GM21529 (cell line): Measurements from ENCODE around the gene ADGRD2.

Experiments
- ATAC-seq: cut with Tn5 transposase; IDR thresholded peaks from one replicate; pipeline ENCODE4 v1.9.1; 2021; ENCODE audit not compliant: unreplicated experiment

ADGRD2 gene

GRCh38 chr9:124506931-124507879, 57.0 kb downstream of the ADGRD2 start, which contains the start of gene NR5A1:
Gene NR5A1, minus strand, starts transcription at chr9:124507399. Its CDS starts 4,004 bp downstream, at chr9:124503395.
- ATAC-seq = no peak

DNA sequence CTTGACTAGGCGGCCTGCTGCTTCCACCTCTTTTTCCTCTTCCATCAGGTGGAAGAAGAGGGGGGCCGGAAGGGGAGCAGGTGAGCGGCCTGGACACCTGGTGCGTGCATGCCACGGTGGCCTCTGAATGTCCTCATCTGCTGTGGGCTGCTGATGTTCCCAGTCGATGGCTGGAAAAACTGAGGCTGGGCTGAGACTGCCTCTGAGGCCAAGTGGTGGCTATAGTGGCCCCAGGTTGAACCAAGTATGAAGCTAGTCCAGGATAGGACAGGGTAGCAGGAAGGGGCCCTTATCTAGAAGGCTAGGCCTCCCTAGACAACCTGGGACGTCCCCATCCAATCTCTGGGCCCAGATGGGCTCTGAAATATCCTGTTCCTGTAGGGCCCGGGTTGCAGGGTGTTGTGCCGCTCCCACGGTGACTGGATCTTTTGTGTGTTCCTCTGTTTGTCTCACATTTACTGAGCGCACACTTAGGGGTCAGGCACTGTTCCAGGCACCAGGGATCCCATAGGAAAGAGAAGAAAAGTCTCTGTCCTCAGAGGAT, 57.7 kb downstream of the ADGRD2 start:
- no peak for ATAC-seq

DNA sequence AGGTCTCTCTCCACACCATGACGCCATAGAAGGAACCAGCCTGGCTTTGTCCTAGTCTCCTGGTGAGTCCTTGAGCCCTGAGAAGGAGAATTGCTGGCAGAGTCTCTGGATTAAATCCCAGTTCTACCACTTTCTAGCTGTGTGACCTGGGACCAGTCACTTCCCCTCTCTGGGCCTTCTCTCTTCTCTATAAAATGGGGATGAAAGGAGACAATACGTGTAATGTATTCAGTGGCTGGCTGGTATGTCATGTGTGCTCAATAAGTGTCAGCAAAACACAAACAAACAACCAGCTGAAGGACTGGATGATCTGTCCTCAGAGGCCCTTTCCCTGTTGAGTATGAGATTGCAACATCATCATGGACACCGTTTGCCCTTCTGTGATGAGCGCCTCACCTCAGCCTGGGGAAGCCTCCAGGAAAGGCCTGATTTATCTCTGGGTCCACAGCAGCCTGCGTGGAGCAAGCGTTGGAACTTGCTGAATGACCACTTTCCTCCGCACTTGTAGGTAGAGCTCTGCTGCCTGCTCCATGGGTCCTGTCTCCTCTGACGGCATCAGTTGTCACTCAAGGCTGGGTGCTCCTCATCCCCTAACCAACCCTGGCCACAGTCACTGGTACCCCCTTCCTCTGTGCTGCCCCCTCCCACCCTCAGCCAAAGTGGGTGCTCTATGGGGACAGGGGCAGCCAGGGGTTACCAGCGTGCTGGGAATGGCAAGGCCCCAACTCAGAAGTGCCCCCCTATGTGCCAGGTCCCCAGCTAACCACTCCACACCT, 60.6 kb downstream of the ADGRD2 start:
- no peak for ATAC-seq

DNA sequence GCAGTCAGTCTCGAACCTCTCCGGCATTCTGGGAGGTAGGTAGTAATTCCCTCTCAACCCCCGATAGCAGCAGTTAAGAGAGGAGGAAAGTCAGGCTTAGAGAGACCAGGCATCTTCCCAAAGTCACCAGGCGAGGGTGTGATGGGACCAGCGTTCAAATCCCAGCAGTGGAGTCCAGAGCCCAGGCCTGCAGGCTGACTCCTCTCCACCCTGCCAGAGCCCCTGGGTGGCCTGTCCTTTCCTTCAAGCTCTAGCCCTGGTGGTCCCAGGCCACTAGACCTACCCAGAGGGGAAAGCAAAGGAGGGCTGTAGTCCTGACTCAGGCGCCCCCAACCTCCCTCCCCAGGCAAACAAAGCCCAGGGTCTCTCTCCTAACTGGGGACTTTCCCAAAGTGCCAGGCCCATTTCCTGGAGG, 61.2 kb downstream of the ADGRD2 start:
- no peak for ATAC-seq

DNA sequence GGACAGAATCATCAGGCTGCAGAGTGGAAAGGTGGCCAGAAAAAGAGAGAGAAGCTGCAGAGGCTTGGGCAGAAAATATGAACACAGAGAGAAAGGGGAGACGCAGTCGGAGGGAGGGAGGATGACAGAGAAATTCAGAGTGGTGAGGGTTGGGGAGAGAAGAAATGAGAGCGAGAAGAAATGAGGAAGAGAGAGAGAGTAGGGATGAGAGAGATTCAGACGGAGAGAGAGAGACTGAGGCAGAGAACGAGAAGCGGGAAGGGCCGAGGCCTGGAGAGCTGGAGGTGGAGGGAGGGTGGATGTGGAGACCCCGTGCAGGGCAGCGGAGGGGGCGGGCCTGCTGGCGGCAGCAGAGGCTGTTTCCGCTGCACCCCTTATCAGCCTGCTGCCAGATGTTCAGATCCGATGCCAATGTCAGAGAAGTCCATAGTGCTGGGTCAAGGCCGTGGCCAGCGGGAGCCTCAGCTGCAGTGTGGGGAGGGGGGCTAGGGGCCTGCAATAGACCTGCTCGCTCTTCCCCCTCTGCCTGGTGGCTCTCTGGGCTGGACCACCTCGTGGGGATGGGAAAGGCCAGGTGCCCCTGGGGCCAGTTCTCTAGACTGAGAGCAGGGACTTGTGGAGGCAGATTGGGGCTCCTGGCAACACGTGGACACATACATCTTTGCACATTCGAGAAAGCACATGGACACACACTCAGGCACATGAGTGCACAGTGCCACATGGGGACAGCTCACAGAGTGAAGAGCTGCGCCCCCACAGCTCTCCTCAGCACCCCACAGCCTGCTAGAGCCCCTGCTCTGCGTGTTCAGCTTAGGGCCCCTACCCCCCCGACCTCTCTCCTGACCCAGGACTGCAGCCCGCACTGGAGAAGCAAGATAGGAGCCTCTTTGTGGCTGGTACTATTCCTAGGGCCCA, 61.9 kb downstream of the ADGRD2 start:
- no peak for ATAC-seq

GRCh38 chr9:124512806-124513204, 62.6 kb downstream of the ADGRD2 start:
- no peak for ATAC-seq

- ATAC-seq = no peak
Measured at GRCh38 chr9:124513376-124513994, 63.2 kb downstream of the ADGRD2 start.

GRCh38 chr9:124514125-124514524, 63.9 kb downstream of the ADGRD2 start:
- no peak for ATAC-seq

DNA sequence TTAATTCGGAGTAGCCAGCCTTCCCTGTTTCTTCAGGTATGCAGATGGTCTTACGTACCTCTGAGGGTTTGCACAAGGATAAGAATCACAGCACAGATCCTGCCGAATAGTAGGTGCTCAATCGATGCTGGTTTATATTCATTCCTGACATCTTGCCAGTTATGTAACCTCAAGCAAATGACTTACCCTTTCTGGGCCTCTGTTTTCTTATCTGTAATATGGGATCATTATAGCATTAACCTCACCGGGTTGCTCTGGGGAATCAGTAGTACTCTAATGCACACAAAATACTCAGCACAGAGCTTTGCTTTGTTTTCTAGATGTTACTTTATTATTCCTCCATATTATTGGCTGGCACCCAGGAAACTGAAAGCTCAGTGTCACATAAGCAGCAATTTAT, 64.6 kb downstream of the ADGRD2 start:
- no peak for ATAC-seq

- ATAC-seq = no peak
Measured at GRCh38 chr9:124517600-124517999, 67.3 kb downstream of the ADGRD2 start.

- ATAC-seq = no peak
Measured at GRCh38 chr9:124518116-124518515, 67.9 kb downstream of the ADGRD2 start.

DNA sequence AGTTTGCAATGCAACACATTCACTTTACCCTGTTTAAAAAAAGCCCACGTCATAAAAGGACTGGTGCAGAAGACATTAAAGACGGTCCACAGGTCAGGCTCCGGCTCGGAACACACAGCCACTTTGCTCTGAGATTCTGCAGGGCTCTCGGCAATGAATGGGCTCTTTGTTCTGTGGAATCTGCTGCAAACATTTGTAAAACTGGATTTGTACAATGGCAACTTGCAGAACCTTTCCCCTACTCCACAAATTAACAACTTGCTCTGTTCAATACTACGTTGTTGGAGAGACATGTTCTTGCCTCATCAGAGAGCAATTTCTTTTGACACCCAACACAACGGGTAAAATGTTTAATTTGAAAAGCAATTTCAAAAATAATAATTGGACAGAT, 70.0 kb downstream of the ADGRD2 start:
- no peak for ATAC-seq

DNA sequence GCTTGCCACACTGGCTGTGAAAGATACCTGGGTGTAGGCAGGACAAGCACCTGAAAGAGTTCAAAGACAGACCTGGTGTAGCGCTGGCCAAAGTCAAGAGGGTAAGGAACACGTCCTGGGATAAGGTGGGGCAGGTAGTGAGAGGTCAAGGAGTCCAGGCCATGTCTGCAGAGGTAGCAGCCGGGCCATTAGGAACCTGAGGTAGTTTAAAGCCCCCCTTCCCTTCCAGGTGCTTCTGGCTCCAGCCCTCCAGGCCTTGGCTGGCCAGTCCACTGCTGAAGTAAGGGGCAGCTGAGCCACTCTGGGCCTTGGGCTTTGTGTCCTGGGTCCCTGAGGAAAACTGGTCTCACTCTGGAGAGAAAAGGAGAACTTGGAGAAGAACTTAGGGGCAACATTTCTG, 70.9 kb downstream of the ADGRD2 start:
- ATAC-seq = no peak

- ATAC-seq = no peak
Measured at GRCh38 chr9:124522121-124523098, 72.2 kb downstream of the ADGRD2 start.

- no peak for ATAC-seq
Measured at GRCh38 chr9:124526174-124526573, 75.9 kb downstream of the ADGRD2 start.

GRCh38 chr9:124527781-124528180, 77.5 kb downstream of the ADGRD2 start:
- no peak for ATAC-seq
